ENCODE measurements around the gene DVL1. TPM values are rescaled to one million over a fixed set of nuclear protein-coding genes. Genes with fewer than 3 reads are reported as not detected.

The DVL1 gene
- polyA plus RNA-seq, 3 donors, result 0.41 to 29.8 (median 0.55) TPM

DNA sequence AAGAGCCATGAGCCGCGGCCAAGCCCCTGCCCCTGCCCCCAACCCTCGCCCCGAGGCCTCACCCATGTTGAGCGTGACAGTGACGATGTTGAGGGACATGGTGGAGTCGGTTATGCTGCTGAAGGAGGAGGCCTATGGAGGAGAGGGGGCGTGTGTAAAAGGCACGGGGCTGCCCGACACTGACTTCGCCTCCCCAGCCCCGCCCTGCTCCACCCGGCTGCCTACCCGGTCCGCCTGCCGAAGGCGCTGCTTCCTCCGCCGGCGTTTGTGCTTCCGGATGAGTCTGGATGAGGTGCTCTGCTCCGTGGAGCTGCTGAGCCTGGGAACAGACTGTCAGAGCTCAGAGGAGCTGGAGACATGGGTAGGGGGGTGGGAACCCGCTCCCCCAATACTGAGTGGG is 9.0 kb downstream of the DVL1 start:
- no peak overlapping the region for H3K4me2 ChIP-seq (replicated peaks; ENCODE audit: extremely low read depth, low read length, poor library complexity, severe bottlenecking)
- peaks cover 23% of the 10 kb centered on the region for H4K20me1 ChIP-seq (ENCODE audit: insufficient read depth, low read length)
- Mint-ChIP-seq H3K27ac (peak overlapping the region in 1 of 7 donors; percentile 68), H3K4me1 (no peaks in the 10 kb centered on the region), H3K9me3 (peaks cover 0 to 1% (median 0%) of the 10 kb centered on the region in 7 donors), H3K36me3 (peaks cover 21 to 44% of the 10 kb centered on the region in 2 donors), H3K4me3 (no peak overlapping the region), H3K27me3 (ENCODE audit: low read depth in 3 of 3) (peaks cover 0 to 6% (median 0%) of the 10 kb centered on the region in 3 donors)
- H3K4me1 ChIP-seq (ENCODE audit: control insufficient read depth in 1 of 2, insufficient read depth in 2 of 2, low read length in 2 of 2), result no peaks in the 10 kb centered on the region
- no peak overlapping the region for H2AFZ ChIP-seq (ENCODE audit: insufficient read depth, low read depth, low read length, poor library complexity, severe bottlenecking)
- no peaks in the 10 kb centered on the region for H3K79me2 ChIP-seq (ENCODE audit: insufficient read depth, low read length)
- no peaks in the 10 kb centered on the region for H3K9me3 ChIP-seq (replicated peaks in 1 of 2; ENCODE audit: control insufficient read depth in 1 of 2, insufficient read depth in 1 of 2, low read length in 2 of 2)
- intact Hi-C loops (cut with micrococcal nuclease), result no loop called here
- H3K9ac ChIP-seq (ENCODE audit: insufficient read depth, low read length, poor library complexity, severe bottlenecking), result no peak overlapping the region
- TF ChIP-seq, protein P1, sequence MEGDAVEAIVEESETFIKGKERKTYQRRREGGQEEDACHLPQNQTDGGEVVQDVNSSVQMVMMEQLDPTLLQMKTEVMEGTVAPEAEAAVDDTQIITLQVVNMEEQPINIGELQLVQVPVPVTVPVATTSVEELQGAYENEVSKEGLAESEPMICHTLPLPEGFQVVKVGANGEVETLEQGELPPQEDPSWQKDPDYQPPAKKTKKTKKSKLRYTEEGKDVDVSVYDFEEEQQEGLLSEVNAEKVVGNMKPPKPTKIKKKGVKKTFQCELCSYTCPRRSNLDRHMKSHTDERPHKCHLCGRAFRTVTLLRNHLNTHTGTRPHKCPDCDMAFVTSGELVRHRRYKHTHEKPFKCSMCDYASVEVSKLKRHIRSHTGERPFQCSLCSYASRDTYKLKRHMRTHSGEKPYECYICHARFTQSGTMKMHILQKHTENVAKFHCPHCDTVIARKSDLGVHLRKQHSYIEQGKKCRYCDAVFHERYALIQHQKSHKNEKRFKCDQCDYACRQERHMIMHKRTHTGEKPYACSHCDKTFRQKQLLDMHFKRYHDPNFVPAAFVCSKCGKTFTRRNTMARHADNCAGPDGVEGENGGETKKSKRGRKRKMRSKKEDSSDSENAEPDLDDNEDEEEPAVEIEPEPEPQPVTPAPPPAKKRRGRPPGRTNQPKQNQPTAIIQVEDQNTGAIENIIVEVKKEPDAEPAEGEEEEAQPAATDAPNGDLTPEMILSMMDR (IDR thresholded peaks at IDR 0.05), result no peak
- no peak for DNase-seq
- 99% methylated on average over 23 of the region's 23 CpGs for WGBS (ENCODE audit: insufficient coverage)
- H3K4me3 ChIP-seq (replicated peaks in 1 of 3; ENCODE audit: low read depth in 2 of 3, low read length in 3 of 3), result no peak overlapping the region
- H3K27ac ChIP-seq (ENCODE audit: low read depth in 1 of 2, low read length in 2 of 2), result no peak overlapping the region
- no peaks in the 10 kb centered on the region for H3K27me3 ChIP-seq (ENCODE audit: control insufficient read depth in 2 of 2, insufficient read depth in 2 of 2, low read length in 2 of 2)
- peaks cover 9 to 29% of the 10 kb centered on the region in 2 donors for H3K36me3 ChIP-seq (replicated peaks in 1 of 2; ENCODE audit: control insufficient read depth in 1 of 2, insufficient read depth in 2 of 2, low read length in 2 of 2)

DNA sequence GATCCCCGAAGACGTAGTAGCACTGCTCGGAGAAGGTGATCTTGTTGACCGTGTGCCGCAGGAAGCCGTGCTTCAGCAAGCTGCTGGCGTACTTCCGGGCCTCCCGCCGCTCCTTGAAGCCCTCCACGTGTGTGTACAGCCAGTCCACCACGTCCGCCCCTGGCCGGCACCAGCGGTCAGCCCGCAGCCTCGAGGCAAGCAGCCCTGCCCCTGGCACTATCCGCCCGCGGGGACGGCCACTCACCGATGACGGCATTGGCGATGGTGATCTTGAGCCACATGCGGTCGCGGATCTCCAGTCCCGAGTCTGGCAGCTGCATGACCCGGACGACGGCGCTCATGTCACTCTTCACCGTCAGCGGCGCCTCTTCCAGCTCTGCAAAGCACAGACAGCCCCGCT is 10.9 kb downstream of the DVL1 start:
- Histone ChIP-seq H3K4me1 (ENCODE audit: control insufficient read depth in 1 of 2, insufficient read depth in 2 of 2, low read length in 2 of 2) (no peaks in the 10 kb centered on the region), H2AFZ (ENCODE audit: insufficient read depth, low read depth, low read length, poor library complexity, severe bottlenecking) (no peak overlapping the region), H3K79me2 (ENCODE audit: insufficient read depth, low read length) (no peaks in the 10 kb centered on the region), H3K27ac (ENCODE audit: low read depth in 1 of 2, low read length in 2 of 2) (no peak overlapping the region), H3K4me3 (replicated peaks in 1 of 3; ENCODE audit: low read depth in 2 of 3, low read length in 3 of 3) (no peak overlapping the region), H3K27me3 (ENCODE audit: control insufficient read depth in 2 of 2, insufficient read depth in 2 of 2, low read length in 2 of 2) (no peaks in the 10 kb centered on the region), H3K4me2 (replicated peaks; ENCODE audit: extremely low read depth, low read length, poor library complexity, severe bottlenecking) (no peak overlapping the region), H4K20me1 (ENCODE audit: insufficient read depth, low read length) (peaks cover 11% of the 10 kb centered on the region), H3K9ac (ENCODE audit: insufficient read depth, low read length, poor library complexity, severe bottlenecking) (no peak overlapping the region), H3K36me3 (replicated peaks in 1 of 2; ENCODE audit: control insufficient read depth in 1 of 2, insufficient read depth in 2 of 2, low read length in 2 of 2) (peaks cover 9 to 29% of the 10 kb centered on the region in 2 donors), H3K9me3 (replicated peaks in 1 of 2; ENCODE audit: control insufficient read depth in 1 of 2, insufficient read depth in 1 of 2, low read length in 2 of 2) (no peaks in the 10 kb centered on the region)
- H3K4me3 Mint-ChIP-seq, result no peak overlapping the region
- no peaks in the 10 kb centered on the region for H3K4me1 Mint-ChIP-seq
- WGBS (ENCODE audit: insufficient coverage), result 96% methylated on average over 36 of the region's 36 CpGs
- intact Hi-C loops (cut with micrococcal nuclease), result no loop called here
- peaks cover 0 to 6% (median 0%) of the 10 kb centered on the region in 3 donors for H3K27me3 Mint-ChIP-seq (ENCODE audit: low read depth in 3 of 3)
- peaks cover 0 to 1% (median 0%) of the 10 kb centered on the region in 7 donors for H3K9me3 Mint-ChIP-seq
- TF ChIP-seq, protein P1 (IDR thresholded peaks at IDR 0.05), result no peak
- H3K27ac Mint-ChIP-seq, result no peak overlapping the region
- no peak for DNase-seq
- peaks cover 21 to 44% of the 10 kb centered on the region in 2 donors for H3K36me3 Mint-ChIP-seq

Data from CD14-positive monocyte (primary cell).